GM23338 (cell line): ENCODE results near the gene ZNF318. TPM values are rescaled to one million over a fixed set of nuclear protein-coding genes. Genes with fewer than 3 reads are reported as not detected.

Source experiments
- ATAC-seq: fragments of 200-7000 bp; cut with Tn5 transposase; 3 replicates; pipeline ENCODE4 v1.9.1; 2020
- DNase-seq: peaks from one replicate; pipeline ENCODE4 v3.0.0-alpha.2; 2015; ENCODE audit warnings: low spot score
- H2AFZ ChIP-seq: fragments of 200-600 bp; sonication (generic); 2 replicates; pipeline ENCODE4 v1.8.0; 2016; ENCODE audit warnings: antibody characterized with exemption, mild to moderate bottlenecking, moderate library complexity
- H3F3A ChIP-seq: fragments of 200-600 bp; sonication (generic); replicated peaks from 2 replicates; pipeline ENCODE4 v1.8.0; 2017; ENCODE audit warnings: antibody characterized with exemption, mixed run types, low read depth
- H3K27ac ChIP-seq: fragments of 200-600 bp; sonication (generic); 2 replicates; pipeline ENCODE4 v1.6.1; 2016; ENCODE audit warnings: low read depth
- H3K27me3 ChIP-seq: fragments of 200-600 bp; sonication (generic); 2 replicates; pipeline ENCODE4 v1.8.0; 2016; ENCODE audit warnings: mild to moderate bottlenecking, mixed run types, moderate library complexity; ENCODE audit not compliant: insufficient read depth
- H3K36me3 ChIP-seq: fragments of 200-600 bp; sonication (generic); 2 replicates; pipeline ENCODE4 v1.8.0; 2016; ENCODE audit warnings: mild to moderate bottlenecking; ENCODE audit not compliant: insufficient read depth
- H3K4me1 ChIP-seq: fragments of 200-600 bp; sonication (generic); 2 replicates; pipeline ENCODE4 v1.8.0; 2016; ENCODE audit warnings: mild to moderate bottlenecking, moderate library complexity; ENCODE audit not compliant: insufficient read depth
- H3K4me2 ChIP-seq: fragments of 200-600 bp; sonication (generic); 2 replicates; pipeline ENCODE4 v1.7.1; 2017; ENCODE audit warnings: mixed run types
- H3K4me3 ChIP-seq: fragments of 200-600 bp; sonication (generic); 2 replicates; pipeline ENCODE4 v1.6.1; 2016; ENCODE audit warnings: mixed run types
- H3K79me2 ChIP-seq: fragments of 200-600 bp; sonication (generic); replicated peaks from 2 replicates; pipeline ENCODE4 v1.8.0; 2017; ENCODE audit warnings: mild to moderate bottlenecking; ENCODE audit not compliant: insufficient read depth
- H3K9me2 ChIP-seq: fragments of 200-600 bp; sonication (generic); 2 replicates; pipeline ENCODE4 v1.8.0; 2017; ENCODE audit not compliant: insufficient read depth
- H4K20me1 ChIP-seq: fragments of 200-600 bp; sonication (generic); replicated peaks from 2 replicates; pipeline ENCODE4 v1.8.0; 2017; ENCODE audit warnings: mild to moderate bottlenecking; ENCODE audit not compliant: insufficient read depth
- H3K27ac Mint-ChIP-seq: 2 replicates; pipeline ENCODE4 v1.8.0; 2020; ENCODE audit warnings: inconsistent platforms, mild to moderate bottlenecking, moderate library complexity, mixed read lengths
- H3K27me3 Mint-ChIP-seq: 3 replicates; pipeline ENCODE4 v1.8.0; 2022; ENCODE audit warnings: low read depth, mild to moderate bottlenecking, moderate library complexity, mixed read lengths, inconsistent platforms; ENCODE audit not compliant: insufficient read depth, poor library complexity
- H3K36me3 Mint-ChIP-seq: 3 replicates; pipeline ENCODE4 v1.8.0; 2021; ENCODE audit warnings: low read depth, mild to moderate bottlenecking, inconsistent platforms, moderate library complexity, mixed read lengths
- H3K4me1 Mint-ChIP-seq: 3 replicates; pipeline ENCODE4 v1.8.0; 2020; ENCODE audit warnings: mild to moderate bottlenecking, inconsistent platforms, mixed read lengths
- H3K4me3 Mint-ChIP-seq: 3 replicates; pipeline ENCODE4 v1.8.0; 2021; ENCODE audit warnings: moderate library complexity, mild to moderate bottlenecking, inconsistent platforms, mixed read lengths
- H3K9me3 Mint-ChIP-seq: 3 replicates; pipeline ENCODE4 v1.8.0; 2020; ENCODE audit warnings: moderate library complexity, mild to moderate bottlenecking, inconsistent platforms, mixed read lengths
- CREB1 ChIP-seq: fragments of 250-450 bp; sonication (Bioruptor Pico); IDR thresholded peaks from 2 replicates; pipeline ENCODE4 v1.5.0; 2020; ENCODE audit warnings: low read depth, mild to moderate bottlenecking, moderate library complexity
- ETS1 ChIP-seq: IDR thresholded peaks from 2 replicates; pipeline ENCODE4 v1.6.1; 2016; ENCODE audit warnings: antibody characterized with exemption
- EZH2 ChIP-seq: fragments of 200-600 bp; sonication (generic); IDR thresholded peaks from one replicate; pipeline ENCODE4 v1.8.0; 2017; ENCODE audit warnings: antibody characterized with exemption, mild to moderate bottlenecking, low read depth; ENCODE audit not compliant: unreplicated experiment
- NANOG ChIP-seq: IDR thresholded peaks from 2 replicates; pipeline ENCODE4 v1.6.1; 2016; ENCODE audit warnings: antibody characterized with exemption, borderline replicate concordance
- POLR2AphosphoS5 ChIP-seq: IDR thresholded peaks from 2 replicates; pipeline ENCODE4 v1.6.1; 2016; ENCODE audit warnings: antibody characterized with exemption, low read depth
- ZNF114 ChIP-seq: fragments of 250-450 bp; sonication (Bioruptor Pico); IDR thresholded peaks from 2 replicates; pipeline ENCODE4 v1.5.0; 2020; ENCODE audit warnings: mild to moderate bottlenecking, moderate library complexity
- ZNF331 ChIP-seq: fragments of 250-450 bp; sonication (Bioruptor Pico); IDR thresholded peaks from 2 replicates; pipeline ENCODE4 v1.5.0; 2020; ENCODE audit warnings: low read depth, mild to moderate bottlenecking, moderate library complexity
- ZNF462 ChIP-seq: fragments of 250-450 bp; sonication (Bioruptor Pico); IDR thresholded peaks from 2 replicates; pipeline ENCODE4 v1.5.0; 2020; ENCODE audit warnings: mild to moderate bottlenecking, moderate library complexity
- polyA plus RNA-seq: library from polyadenylated mRNA; unstranded; fragments of >200 nt; fragmentation: Nextera tagmentation; extraction: Ambion mirVana; gene quantifications from 2 replicates; pipeline ENCODE4 v1.2.1, GENCODE V29; 2016
- total RNA-seq: library from RNA; depleted of rRNA; stranded (reverse); fragments of >200 nt; shearing (Covaris generic); gene quantifications from 2 replicates; pipeline ENCODE4 v1.2.3, GENCODE V29; 2014
- TF ChIP-seq, protein P1 (sequence below), 2 experiments: fragments of 200-600 bp in 1 of 2; sonication (generic) in 1 of 2; conservative IDR thresholded peaks; 2 replicates each; pipeline versions ENCODE4 v1.5.1 to v1.6.1; 2016 to 2017; ENCODE audit warnings: antibody characterized with exemption in 2 of 2, low read depth in 2 of 2, mild to moderate bottlenecking in 2 of 2, moderate library complexity in 1 of 2

The ZNF318 gene
- total and polyA plus RNA-seq, 2 experiments from 2014 or later = 8.7 to 19.5 TPM

- Mint-ChIP-seq H3K27ac (peak overlapping the region; percentile 84), H3K36me3 (peaks cover 11% of the 10 kb centered on the region; the same call in 1 of the 3 replicates), H3K27me3 (peaks cover 4% of the 10 kb centered on the region), H3K4me1 (peaks cover 23% of the 10 kb centered on the region), H3K4me3 (peak overlapping the region; percentile 82), H3K9me3 (no peaks in the 10 kb centered on the region)
- TF ChIP-seq POLR2AphosphoS5 (peak; percentile 71), NANOG (no peak)
- Histone ChIP-seq H4K20me1 (no peaks in the 10 kb centered on the region), H3K4me2 (peak overlapping the region; percentile 82), H2AFZ (peak overlapping the region; percentile 39), H3K4me3 (peak overlapping the region; percentile 78), H3F3A (no peaks in the 10 kb centered on the region), H3K9me2 (no peaks in the 10 kb centered on the region), H3K27me3 (no peaks in the 10 kb centered on the region), H3K4me1 (peaks cover 21% of the 10 kb centered on the region; the same call in 1 of the 2 replicates), H3K27ac (no peak overlapping the region), H3K36me3 (no peaks in the 10 kb centered on the region), H3K79me2 (no peaks in the 10 kb centered on the region)
- DNase-seq = no peak
- peak; percentile 4; the same call in 2 of the 3 replicates for ATAC-seq
These were observed 60.4 kb downstream of the ZNF318 start for GRCh38 chr6:43308990-43309477.

- Mint-ChIP-seq H3K36me3 (peaks cover 11% of the 10 kb centered on the region; the same call in 1 of the 3 replicates), H3K4me1 (peaks cover 23% of the 10 kb centered on the region), H3K4me3 (peak within 1 kb of the TSS; percentile 82), H3K9me3 (no peaks in the 10 kb centered on the region), H3K27me3 (peaks cover 4% of the 10 kb centered on the region), H3K27ac (peak within 1 kb of the TSS; percentile 84)
- DNase-seq = peak; percentile 95
- no peaks in the 10 kb centered on the region for H3K79me2 ChIP-seq
- no peaks in the 10 kb centered on the region for H3F3A ChIP-seq
- ATAC-seq = peak; percentile 97
- no peaks in the 10 kb centered on the region for H3K27me3 ChIP-seq
- H4K20me1 ChIP-seq = no peaks in the 10 kb centered on the region
- no peaks in the 10 kb centered on the region for H3K36me3 ChIP-seq
- no peak for TF ChIP-seq EZH2
- 0 out of 2 replicates have a peak, but pooled peaks have one; percentile 18 for TF ChIP-seq CREB1 (CRISPR knock-in tag)
- TF ChIP-seq ETS1 = no peak
- TF ChIP-seq ZNF462 (CRISPR knock-in tag) = no peak
- TF ChIP-seq NANOG = no peak
- TF ChIP-seq ZNF331 (CRISPR knock-in tag) = no peak
- TF ChIP-seq, protein P1, sequence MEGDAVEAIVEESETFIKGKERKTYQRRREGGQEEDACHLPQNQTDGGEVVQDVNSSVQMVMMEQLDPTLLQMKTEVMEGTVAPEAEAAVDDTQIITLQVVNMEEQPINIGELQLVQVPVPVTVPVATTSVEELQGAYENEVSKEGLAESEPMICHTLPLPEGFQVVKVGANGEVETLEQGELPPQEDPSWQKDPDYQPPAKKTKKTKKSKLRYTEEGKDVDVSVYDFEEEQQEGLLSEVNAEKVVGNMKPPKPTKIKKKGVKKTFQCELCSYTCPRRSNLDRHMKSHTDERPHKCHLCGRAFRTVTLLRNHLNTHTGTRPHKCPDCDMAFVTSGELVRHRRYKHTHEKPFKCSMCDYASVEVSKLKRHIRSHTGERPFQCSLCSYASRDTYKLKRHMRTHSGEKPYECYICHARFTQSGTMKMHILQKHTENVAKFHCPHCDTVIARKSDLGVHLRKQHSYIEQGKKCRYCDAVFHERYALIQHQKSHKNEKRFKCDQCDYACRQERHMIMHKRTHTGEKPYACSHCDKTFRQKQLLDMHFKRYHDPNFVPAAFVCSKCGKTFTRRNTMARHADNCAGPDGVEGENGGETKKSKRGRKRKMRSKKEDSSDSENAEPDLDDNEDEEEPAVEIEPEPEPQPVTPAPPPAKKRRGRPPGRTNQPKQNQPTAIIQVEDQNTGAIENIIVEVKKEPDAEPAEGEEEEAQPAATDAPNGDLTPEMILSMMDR (conservative IDR thresholded peaks at IDR 0.05; ENCODE audit: low read depth in 2 of 2) = peak; percentile 46 to 60
- no peak for TF ChIP-seq ZNF114 (CRISPR knock-in tag)
- TF ChIP-seq POLR2AphosphoS5 = peak; percentile 92
- H3K4me1 ChIP-seq = peaks cover 21% of the 10 kb centered on the region; the same call in 1 of the 2 replicates
- no peak within 1 kb of the TSS for H3K27ac ChIP-seq
- peak within 1 kb of the TSS; percentile 78 for H3K4me3 ChIP-seq
- H3K9me2 ChIP-seq = no peaks in the 10 kb centered on the region
- peak within 1 kb of the TSS; percentile 96 for H2AFZ ChIP-seq
- peak within 1 kb of the TSS; percentile 82 for H3K4me2 ChIP-seq
These were observed 61.1 kb downstream of the ZNF318 start, which contains the start of gene CRIP3 for GRCh38 chr6:43308101-43308989. Gene CRIP3 (minus strand): TSS chr6:43308826. CDS start chr6:43308792, 34 bp downstream.
